ENCODE measurements around the gene UQCC5. TPM values are rescaled to one million over a fixed set of nuclear protein-coding genes. Genes with fewer than 3 reads are reported as not detected.

The UQCC5 gene
- total RNA-seq, 1 experiment from 2014 or later: 10.3 TPM

GRCh38 chr3:52558436-52558835 is 22.0 kb downstream of the UQCC5 start:
- DNase-seq (ENCODE audit: low spot score): no peak
- no peak for TF ChIP-seq EZH2 (IDR thresholded peaks at IDR 0.05; ENCODE audit: borderline replicate concordance, low read depth, low read length, poor library complexity, severe bottlenecking)
- TF ChIP-seq, protein P1, sequence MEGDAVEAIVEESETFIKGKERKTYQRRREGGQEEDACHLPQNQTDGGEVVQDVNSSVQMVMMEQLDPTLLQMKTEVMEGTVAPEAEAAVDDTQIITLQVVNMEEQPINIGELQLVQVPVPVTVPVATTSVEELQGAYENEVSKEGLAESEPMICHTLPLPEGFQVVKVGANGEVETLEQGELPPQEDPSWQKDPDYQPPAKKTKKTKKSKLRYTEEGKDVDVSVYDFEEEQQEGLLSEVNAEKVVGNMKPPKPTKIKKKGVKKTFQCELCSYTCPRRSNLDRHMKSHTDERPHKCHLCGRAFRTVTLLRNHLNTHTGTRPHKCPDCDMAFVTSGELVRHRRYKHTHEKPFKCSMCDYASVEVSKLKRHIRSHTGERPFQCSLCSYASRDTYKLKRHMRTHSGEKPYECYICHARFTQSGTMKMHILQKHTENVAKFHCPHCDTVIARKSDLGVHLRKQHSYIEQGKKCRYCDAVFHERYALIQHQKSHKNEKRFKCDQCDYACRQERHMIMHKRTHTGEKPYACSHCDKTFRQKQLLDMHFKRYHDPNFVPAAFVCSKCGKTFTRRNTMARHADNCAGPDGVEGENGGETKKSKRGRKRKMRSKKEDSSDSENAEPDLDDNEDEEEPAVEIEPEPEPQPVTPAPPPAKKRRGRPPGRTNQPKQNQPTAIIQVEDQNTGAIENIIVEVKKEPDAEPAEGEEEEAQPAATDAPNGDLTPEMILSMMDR (conservative IDR thresholded peaks at IDR 0.05; ENCODE audit: low read depth, low read length): no peak
- POLR2A ChIA-PET (ENCODE audit: low non-redundant PET): no interaction called here
- H3K4me1 ChIP-seq (ENCODE audit: insufficient read depth, low read length, poor library complexity, severe bottlenecking): no peaks in the 10 kb centered on the region
- CTCF ChIA-PET: no interaction called here
- H3K36me3 ChIP-seq (ENCODE audit: insufficient read depth, low read length, poor library complexity, severe bottlenecking): peaks cover 17% of the 10 kb centered on the region
- no peaks in the 10 kb centered on the region for H3K9me3 ChIP-seq (ENCODE audit: low read depth, low read length, poor library complexity, severe bottlenecking)
- intact Hi-C loops (cut with micrococcal nuclease; ENCODE audit: unreplicated experiment): no loop called here
- no peak overlapping the region for H3K27ac ChIP-seq (ENCODE audit: low read depth, low read length, poor library complexity, severe bottlenecking)
- no peak overlapping the region for H3K4me3 ChIP-seq (ENCODE audit: low read depth, low read length, poor library complexity, severe bottlenecking)
- H3K27me3 ChIP-seq (replicated peaks; ENCODE audit: insufficient read depth, low read depth, low read length, poor library complexity): no peaks in the 10 kb centered on the region
- no TSS peak for BruUV-seq (replicated peaks)

GRCh38 chr3:52561028-52561747 is 24.8 kb downstream of the UQCC5 start:
- no TSS peak for BruUV-seq (replicated peaks)
- TF ChIP-seq, protein P1 (conservative IDR thresholded peaks at IDR 0.05; ENCODE audit: low read depth, low read length): no peak
- no peak for TF ChIP-seq EZH2 (IDR thresholded peaks at IDR 0.05; ENCODE audit: borderline replicate concordance, low read depth, low read length, poor library complexity, severe bottlenecking)
- no peak overlapping the region for H3K4me3 ChIP-seq (ENCODE audit: low read depth, low read length, poor library complexity, severe bottlenecking)
- ChIA-PET CTCF (no interaction called here), POLR2A (ENCODE audit: low non-redundant PET) (no interaction called here)
- no peaks in the 10 kb centered on the region for H3K27me3 ChIP-seq (replicated peaks; ENCODE audit: insufficient read depth, low read depth, low read length, poor library complexity)
- no peak for DNase-seq (ENCODE audit: low spot score)
- H3K4me1 ChIP-seq (ENCODE audit: insufficient read depth, low read length, poor library complexity, severe bottlenecking): no peaks in the 10 kb centered on the region
- peaks cover 17% of the 10 kb centered on the region for H3K36me3 ChIP-seq (ENCODE audit: insufficient read depth, low read length, poor library complexity, severe bottlenecking)
- no peak overlapping the region for H3K27ac ChIP-seq (ENCODE audit: low read depth, low read length, poor library complexity, severe bottlenecking)
- intact Hi-C loops (cut with micrococcal nuclease; ENCODE audit: unreplicated experiment): no loop called here
- H3K9me3 ChIP-seq (ENCODE audit: low read depth, low read length, poor library complexity, severe bottlenecking): no peaks in the 10 kb centered on the region

- Histone ChIP-seq H3K27me3 (replicated peaks; ENCODE audit: insufficient read depth, low read depth, low read length, poor library complexity) (no peaks in the 10 kb centered on the region), H3K9me3 (ENCODE audit: low read depth, low read length, poor library complexity, severe bottlenecking) (no peaks in the 10 kb centered on the region), H3K27ac (ENCODE audit: low read depth, low read length, poor library complexity, severe bottlenecking) (no peak overlapping the region), H3K4me1 (ENCODE audit: insufficient read depth, low read length, poor library complexity, severe bottlenecking) (no peaks in the 10 kb centered on the region), H3K36me3 (ENCODE audit: insufficient read depth, low read length, poor library complexity, severe bottlenecking) (peaks cover 8% of the 10 kb centered on the region), H3K4me3 (ENCODE audit: low read depth, low read length, poor library complexity, severe bottlenecking) (no peak overlapping the region)
- DNase-seq (ENCODE audit: low spot score): no peak
- ChIA-PET POLR2A (ENCODE audit: low non-redundant PET) (no interaction called here), CTCF (no interaction called here)
- TF ChIP-seq, protein P1 (conservative IDR thresholded peaks at IDR 0.05; ENCODE audit: low read depth, low read length): no peak
- TF ChIP-seq EZH2 (IDR thresholded peaks at IDR 0.05; ENCODE audit: borderline replicate concordance, low read depth, low read length, poor library complexity, severe bottlenecking): no peak
- intact Hi-C loops (cut with micrococcal nuclease; ENCODE audit: unreplicated experiment): no loop called here
- BruUV-seq (replicated peaks): no TSS peak
Measured at GRCh38 chr3:52563984-52564383, 27.6 kb downstream of the UQCC5 start.

All from A673 (cell line).